NCI-H128 (cell line): ENCODE results near the gene SRRT.
"Not testable (repeated sequence)": the region's sequence is repeated elsewhere in the genome, so short reads cannot be mapped to it uniquely, and the experiment has no call there.

ENCODE experiments used
- DNase-seq: peaks from one replicate; lab custom pipeline; 2025; ENCODE audit not compliant: unreplicated experiment; lab: John Stamatoyannopoulos, UW

The SRRT gene

DNA sequence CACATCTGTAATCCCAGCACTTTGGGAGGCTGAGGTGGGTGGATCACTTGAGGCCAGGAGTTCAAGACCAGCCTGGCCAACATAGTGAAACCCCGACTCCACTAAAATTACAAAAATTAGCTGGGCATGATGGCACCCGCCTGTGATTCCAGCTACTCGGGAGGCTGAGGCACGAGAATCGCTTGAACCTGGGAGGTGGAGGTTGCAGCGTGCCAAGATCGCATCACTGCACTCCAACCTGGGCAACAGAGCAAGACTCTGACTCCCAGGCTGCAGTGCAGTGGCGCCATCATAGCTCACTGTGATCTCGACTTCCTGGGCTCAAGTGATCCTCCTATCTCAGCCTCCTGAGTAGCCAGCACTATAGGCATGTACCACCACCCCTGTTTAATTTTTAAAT is 20.0 kb upstream of the SRRT start:
- not testable (repeated sequence) for DNase-seq

DNA sequence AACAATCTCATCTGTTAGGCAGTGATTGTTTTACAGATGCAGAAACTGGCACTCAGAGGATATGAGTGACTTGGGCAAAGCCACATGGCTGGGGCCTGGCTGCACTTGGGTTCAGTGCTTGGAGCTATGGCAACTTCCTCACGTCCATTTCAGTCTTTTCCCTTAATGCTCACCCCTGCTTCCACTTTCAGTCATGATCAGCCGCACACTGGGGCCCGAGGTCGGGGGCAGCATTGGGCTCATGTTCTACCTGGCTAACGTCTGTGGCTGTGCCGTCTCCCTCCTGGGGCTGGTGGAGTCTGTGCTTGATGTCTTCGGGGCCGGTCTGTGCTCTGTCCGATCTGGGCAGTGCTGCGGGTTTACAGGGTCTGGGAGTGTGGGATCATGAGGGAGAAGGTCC is 19.4 kb upstream of the SRRT start:
- DNase-seq, result no peak

DNA sequence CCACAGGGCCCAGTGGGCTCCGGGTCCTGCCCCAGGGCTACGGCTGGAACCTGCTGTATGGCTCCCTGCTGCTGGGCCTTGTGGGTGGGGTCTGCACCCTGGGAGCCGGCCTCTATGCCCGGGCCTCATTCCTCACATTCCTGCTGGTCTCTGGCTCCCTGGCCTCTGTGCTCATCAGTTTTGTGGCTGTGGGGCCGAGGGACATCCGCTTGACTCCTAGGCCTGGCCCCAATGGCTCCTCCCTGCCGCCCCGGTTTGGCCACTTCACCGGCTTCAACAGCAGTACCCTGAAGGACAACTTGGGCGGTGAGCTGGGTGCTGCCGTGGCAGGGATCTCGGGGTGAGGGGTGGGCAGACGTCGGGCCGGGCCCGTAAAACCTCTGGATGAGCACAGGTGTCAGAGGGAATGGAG is 18.0 kb upstream of the SRRT start:
- no peak for DNase-seq

DNA sequence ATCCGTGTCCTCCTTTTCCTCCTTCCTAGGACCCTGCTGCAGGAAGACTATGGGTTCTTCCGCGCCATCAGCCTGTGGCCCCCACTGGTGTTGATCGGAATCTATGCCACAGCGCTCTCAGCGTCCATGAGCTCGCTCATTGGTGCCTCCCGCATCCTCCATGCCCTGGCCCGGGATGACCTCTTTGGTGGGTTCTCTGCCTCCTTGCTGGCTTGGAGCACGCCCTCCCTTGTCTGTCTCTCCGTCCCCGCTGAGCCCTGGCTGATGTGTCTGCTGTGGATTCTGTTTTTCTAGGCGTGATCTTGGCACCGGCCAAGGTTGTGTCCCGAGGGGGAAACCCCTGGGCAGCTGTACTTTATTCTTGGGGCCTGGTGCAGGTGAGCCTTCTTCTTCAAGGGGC is 15.0 kb upstream of the SRRT start:
- DNase-seq, result no peak

DNA sequence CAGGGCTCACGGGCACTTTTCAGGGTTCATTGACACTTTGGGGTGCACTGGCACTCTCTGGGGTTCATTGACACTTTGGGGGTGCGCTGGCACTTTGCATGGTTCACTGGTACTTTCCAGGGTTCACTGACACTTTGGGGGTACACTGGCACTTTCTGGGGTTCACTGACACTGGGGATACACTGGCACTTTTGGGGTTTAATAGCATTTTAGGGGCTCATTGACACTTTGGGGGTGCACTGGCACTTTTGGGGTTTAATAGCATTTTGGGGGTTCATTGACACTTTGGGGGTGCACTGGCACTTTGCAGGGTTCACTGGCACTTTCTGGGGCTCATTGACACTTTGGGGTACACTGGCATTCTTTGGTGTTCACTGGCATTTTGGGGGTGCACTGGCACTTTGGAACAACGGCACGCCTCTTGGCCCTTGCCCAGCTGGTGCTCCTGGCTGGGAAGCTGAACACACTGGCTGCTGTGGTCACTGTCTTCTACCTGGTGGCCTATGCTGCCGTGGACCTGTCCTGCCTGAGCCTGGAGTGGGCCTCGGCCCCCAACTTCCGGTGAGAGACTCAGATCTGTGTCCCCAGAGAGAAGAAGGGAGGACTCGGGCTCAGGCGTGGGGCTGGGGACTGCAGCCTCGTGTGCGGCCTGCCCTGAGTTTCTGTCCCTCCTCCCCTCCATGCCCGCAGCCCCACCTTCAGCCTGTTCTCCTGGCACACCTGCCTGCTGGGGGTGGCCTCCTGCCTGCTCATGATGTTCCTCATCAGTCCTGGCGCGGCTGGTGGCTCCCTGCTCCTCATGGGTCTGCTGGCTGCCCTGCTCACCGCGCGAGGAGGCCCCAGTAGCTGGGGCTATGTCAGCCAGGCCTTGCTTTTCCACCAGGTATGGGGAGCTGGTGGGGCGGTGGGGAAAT is 13.9 kb upstream of the SRRT start:
- DNase-seq, result no peak

DNA sequence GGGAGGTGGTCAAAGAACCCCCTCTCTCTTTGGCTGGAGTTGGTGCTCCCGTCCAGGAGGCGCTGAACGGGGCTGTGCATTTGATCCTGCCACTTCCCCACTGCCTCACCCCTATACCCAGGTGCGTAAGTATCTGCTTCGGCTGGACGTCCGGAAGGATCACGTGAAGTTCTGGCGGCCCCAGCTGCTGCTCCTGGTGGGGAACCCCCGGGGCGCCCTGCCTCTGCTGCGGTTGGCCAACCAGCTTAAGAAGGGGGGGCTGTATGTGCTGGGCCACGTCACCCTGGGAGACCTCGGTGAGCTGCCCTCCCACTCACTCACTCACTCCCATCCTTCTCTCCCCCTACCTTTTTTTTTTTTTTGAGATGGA is 13.3 kb upstream of the SRRT start:
- no peak for DNase-seq

DNA sequence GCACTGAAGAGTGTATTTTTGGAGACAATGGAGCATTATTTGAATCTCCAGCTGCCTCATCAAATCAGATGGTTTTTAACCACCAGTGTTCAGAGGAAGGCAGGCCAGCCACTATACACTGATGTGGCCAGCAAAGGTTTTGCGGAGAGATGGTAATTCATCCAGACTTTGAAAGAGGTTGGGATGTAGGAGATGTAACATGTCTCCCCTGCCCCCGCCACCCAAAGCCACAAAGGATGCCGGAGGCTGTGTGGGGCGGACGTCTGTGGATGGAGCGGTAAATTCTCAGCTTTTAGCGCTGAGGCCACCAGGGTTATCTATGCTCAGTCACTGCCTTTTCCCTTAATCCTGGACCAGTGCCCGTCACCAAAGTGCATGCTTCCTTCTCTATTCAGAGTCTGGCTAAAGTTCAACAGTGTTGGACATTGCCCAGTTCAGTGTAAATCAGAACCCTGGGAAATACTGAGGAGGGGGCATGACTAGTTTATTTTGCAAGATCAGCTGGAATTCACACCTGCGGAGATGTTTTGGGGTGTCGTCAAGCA is 11.4 kb upstream of the SRRT start:
- DNase-seq, result no peak

DNA sequence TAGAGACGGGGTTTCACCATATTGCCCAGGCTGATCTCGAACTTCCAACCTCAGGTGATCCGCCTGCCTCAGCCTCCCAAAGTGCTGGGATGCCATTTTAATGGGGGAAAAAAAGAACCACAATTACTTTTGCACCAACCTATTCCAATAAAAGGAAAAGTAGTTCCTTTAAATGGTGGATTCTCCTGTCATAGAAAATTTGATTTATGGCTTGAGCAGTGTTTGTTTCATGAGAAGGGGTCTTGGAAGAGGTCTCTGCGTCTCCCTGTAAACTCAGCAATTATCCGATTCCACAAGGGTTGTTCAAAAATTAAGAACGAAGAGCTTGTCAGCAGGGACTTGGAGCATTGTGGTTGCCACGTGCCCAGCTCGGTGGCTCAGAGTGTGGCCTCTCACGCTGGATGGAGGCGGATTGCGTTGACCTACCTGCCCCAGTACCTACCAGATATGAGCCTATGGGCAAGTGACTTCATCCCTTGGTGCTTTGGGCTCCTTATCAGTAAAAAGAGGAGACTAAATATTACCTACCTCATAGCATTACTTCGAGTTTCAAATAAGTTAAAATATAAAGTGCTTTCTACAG is 10.5 kb upstream of the SRRT start:
- no peak for DNase-seq

DNA sequence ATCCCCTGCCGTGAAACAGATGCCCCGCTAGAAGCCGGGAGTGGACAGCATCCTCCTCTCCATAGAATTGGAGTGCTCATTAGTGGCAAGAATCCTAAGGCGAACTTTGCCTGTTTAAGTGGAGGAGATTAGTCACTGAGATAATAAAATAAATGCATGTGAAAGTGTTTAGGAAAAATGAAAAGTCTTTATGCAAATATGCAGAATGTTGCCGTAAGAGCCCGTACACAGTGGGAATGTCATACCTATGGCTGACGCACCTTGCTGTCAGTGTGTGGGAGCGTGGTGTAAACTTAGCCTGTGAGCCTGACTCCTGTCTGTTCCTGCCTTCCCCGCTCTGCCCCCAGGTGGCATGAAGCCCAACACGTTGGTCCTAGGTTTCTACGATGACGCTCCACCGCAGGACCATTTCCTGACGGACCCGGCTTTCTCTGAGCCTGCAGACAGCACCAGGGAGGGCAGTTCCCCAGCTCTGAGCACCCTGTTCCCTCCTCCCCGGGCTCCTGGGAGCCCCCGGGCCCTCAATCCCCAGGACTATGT is 9.5 kb upstream of the SRRT start:
- no peak for DNase-seq

DNA sequence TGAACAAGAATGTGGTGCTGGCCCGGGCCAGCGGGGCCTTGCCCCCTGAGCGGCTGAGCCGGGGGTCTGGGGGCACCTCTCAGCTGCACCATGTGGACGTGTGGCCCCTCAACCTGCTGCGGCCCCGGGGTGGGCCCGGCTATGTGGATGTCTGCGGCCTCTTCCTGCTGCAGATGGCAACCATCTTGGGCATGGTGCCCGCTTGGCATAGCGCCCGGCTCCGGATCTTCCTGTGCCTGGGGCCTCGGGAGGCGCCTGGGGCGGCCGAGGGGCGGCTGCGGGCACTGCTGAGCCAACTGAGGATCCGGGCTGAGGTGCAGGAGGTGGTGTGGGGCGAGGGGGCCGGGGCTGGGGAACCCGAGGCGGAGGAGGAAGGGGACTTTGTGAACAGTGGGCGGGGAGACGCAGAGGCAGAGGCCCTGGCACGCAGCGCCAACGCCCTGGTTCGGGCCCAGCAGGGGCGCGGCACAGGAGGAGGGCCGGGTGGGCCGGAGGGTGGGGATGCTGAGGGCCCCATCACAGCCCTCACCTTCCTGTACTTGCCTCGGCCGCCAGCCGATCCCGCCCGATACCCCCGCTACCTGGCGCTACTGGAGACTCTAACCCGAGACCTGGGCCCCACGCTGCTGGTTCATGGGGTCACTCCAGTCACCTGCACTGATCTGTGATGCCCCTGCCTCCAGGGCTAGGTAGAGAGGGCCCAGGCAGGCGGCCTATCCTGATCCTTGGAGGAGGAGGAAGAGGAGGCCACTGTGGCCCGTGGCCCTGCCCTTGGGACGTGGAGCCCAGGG is 8.8 kb upstream of the SRRT start:
- no peak for DNase-seq

DNA sequence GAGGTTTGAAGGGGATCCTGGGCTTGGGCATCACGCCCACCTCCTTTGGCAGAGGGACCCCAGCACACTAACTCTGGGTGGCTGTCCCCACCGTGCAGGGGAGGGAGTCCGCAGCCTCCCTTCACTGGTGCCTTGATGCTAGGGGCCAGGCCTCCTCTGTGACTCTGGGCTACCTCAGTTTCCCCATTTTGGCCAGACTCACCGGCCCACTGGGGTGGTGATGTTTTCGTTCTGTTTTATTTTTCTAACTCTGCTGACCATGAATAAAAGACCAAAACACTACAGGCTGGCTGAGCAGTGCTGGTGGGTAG is 8.2 kb upstream of the SRRT start:
- DNase-seq, result no peak

DNA sequence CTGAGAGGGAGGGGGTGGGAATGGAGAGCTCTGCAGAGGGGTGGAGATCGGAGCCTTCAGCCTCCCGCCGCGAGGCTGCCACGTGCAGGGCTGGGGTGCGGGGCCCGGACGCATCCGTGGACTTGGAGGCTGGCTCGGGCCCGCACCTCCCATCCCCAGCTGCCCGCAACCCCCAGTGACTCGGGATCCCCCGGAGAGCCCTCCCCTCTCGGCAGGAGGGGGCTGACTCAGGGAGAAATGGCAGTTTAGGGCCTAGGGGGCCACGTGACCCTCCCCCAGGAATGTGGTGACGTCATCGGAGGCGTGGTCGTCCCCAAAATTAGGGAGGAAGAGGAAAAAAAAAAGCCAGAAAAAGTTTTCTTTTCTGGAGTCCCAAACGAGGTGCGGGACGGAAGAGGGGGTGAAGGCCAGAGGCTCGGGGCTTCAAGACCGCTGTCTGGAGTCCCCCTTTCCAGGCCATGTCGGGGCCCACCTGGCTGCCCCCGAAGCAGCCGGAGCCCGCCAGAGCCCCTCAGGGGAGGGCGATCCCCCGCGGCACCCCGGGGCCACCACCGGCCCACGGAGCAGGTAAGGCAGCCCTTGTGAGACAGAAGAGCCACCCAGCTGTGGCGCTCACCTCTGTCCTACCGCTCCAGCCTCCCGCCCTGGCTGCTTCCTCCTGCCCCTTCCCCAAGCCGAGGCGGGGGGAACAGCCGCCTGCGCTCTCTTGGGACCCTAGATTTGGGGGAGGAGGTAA is 7.7 kb upstream of the SRRT start, which contains the start of gene TRIP6:
Gene TRIP6, plus strand, starts transcription at position 348 of the 736 bp plus-strand sequence. Its CDS starts 111 bp downstream, at position 459.
- DNase-seq, result no peak

DNA sequence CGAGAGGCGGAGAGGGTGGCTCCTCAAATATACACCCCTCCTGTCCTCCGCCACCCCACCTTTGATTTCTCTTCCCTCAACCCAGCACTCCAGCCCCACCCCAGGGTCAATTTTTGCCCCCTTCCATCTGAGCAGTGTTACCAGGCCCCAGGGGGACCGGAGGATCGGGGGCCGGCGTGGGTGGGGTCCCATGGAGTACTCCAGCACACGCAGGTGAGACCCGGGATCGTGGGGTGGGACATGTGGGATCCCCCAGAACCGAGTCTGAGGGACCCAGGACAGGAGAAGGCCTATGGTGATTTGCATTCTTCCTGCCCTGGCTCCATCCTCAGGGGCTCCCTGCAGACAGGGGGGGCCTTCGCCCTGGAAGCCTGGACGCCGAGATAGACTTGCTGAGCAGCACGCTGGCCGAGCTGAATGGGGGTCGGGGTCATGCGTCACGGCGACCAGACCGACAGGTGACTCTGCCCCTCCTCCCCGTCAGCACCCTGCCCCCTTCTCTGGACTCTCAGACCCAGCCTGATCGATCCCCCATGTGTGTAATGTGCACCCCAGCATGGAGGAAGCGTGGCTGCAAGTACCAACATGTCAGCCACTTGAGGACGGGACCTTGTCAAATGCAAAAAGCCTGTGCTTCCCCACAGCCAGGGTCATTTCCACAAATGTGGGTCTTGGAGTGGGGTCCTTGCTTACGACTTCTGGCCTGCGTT is 7.0 kb upstream of the SRRT start:
- DNase-seq, result no peak

DNA sequence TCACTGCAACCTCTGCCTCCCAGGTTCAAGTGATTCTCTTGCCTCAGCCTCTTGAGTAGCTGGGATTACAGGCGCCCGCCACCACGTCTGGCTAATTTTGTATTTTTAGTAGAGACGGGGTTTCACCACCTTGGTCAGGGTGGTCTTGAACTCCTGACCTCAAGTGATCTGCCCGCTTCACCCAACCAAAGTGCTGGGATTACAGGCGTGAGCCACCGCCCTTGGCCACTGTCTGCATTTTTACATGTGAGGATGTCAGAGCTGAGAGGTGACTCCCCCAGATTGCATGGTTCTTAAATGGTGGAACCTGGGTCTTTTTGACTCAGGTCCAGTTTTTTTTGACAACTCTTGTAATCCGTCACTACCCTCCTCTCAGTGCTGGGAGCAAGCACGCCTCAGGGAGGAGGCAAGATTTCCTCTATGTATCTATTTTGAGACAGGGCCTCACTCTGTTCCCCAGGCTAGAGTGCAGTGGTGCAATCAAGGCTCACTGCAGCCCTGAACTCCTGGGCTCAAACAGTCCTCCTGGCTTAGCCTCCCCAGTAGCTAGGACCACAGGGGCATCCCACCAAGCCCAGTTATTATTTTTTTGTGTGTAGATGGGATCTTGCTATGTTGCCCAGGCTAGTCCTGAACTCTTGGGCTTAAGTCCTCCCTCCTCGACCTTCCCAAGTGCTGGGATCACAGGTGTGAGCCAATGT is 1.2 kb upstream of the SRRT start:
- no peak for DNase-seq

DNA sequence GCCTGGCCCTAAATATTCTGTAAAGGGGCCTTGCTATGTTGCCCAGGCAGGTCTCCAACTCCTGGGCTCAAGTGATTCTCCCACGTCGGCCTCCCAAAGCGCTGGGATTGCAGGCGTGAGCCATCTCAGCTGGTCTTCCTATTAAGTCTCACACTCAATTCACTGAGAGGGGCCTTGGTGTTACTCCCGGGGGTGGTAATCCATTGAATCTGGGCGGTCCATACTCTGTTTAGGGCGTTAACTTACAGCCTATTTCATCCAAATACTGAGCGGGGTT is 665 bp upstream of the SRRT start:
- no peak for DNase-seq

DNA sequence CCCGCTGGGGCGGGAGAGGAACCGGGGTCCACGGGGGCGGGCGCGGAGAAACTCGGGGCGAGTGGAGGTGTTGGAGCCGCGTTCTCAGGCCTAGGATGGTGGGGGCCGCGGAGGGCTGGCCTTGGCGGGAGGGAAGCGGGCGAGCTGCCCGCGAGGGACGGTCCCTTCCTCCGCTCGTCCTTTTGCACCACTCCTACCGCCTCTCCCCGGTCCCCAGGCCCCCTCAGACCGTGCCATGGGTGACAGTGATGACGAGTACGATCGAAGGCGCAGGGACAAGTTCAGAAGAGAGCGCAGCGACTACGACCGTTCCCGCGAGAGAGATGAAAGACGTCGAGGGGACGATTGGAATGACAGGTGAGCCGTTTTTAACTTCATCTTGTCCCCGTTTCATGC is 451 bp downstream of the SRRT start:
- DNase-seq, result no peak

DNA sequence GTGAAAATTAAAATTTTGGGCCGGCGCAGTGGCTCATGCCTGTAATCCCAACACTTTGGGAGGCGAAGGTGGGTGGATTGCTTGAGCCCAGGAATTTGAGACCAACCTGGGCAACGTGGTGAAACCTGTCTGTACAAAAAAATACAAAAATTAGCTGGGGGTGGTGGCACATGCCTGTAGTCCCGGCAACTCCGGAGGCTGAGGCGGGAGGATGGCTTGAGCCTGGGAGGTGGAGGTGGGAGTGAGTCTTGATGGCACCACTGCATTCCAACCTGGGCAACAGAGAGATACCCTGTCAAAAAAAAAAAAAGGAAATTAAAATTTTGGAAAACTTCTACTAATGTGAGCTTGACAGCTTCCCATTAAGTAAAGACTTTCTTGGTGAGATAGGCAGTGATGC is 3.1 kb downstream of the SRRT start:
- no peak for DNase-seq

DNA sequence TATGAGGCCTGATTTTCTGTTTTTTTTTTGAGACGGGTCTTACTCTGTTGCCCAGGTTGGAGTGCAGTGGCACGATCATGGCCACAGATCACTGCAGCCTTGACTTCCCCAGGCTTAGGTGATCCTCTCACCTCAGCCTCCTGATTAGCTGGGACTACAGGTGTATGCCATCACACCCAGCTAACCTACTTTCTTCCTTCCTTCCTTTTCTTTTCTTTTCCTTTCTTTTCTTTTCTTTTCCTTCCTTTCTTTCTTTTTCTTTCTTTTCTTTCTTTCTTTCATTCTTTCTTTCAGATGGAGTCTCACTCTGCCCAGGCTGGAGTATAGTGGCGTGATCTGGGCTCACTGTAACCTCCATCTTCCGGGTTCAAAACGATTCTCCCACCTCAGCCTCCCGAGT is 3.8 kb downstream of the SRRT start:
- no peak for DNase-seq

DNA sequence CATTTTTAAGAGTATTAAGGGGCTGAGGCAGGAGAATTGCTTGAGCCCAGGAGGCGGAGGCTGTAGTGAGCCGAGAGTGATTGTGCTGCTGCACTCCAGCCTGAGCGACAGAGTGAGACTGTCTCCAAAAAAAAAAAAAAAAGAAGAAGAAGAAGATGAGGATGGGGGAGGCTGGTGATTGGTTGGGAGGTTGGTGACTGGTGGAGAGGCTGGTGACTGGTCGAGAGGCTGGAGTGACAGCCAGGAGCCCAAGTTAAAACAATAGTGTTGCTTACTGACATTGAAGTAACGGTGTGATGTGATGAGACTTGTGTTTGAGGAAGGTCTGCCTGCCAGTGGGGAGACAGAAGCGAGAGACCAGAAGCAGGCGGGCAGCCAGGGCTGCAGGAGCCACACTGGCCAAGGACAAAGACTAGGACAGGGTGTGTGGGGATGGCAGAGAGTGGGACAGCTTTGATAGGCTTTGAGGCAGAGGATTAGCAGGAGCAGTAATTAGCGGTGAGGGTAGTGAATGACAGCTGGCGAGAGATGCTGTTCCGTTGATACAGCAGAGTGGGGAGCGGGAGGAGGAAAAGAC is 4.9 kb downstream of the SRRT start:
- no peak for DNase-seq

DNA sequence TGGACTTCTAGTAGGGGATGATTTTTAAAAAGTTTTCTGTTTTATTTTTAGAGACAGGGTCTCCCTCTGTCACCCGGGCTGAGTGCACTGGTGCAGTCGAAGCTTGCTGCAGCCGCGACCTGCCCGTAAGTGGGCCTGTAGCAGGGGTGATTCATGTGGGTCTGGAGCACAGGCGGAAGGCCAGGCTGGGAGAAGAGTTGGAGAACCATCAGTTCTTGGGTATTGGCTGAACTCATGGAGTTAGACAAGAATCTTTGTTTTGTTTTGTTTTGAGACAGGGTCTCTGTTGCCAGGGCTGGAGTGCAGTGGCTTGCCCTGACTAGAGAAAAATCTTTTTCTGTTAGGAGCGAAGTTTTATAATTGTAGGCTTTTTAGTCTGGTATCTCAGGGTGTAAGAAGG is 5.7 kb downstream of the SRRT start:
- DNase-seq, result no peak
